CD1c-positive myeloid dendritic cell (primary cell): ENCODE data around the gene PLAGL2.
"Not testable (repeated sequence)": the region's sequence is repeated elsewhere in the genome, so short reads cannot be mapped to it uniquely, and the experiment has no call there.

Source experiments
- DNase-seq: peaks from one replicate; pipeline ENCODE4 v3.0.0-alpha.2; 2016; ENCODE audit errors: extremely low spot score

Gene PLAGL2

GRCh38 chr20:32184961-32185603 is 22.5 kb downstream of the PLAGL2 start:
- DNase-seq = no peak

GRCh38 chr20:32183947-32184635 is 23.5 kb downstream of the PLAGL2 start:
- DNase-seq = no peak

- DNase-seq = no peak
These were observed 25.9 kb downstream of the PLAGL2 start for GRCh38 chr20:32181606-32182005.

- no peak for DNase-seq
These were observed 27.6 kb downstream of the PLAGL2 start for GRCh38 chr20:32179934-32180333.

- DNase-seq = no peak
These were observed 28.0 kb downstream of the PLAGL2 start for GRCh38 chr20:32179515-32179914.

GRCh38 chr20:32177696-32178095 is 29.8 kb downstream of the PLAGL2 start:
- DNase-seq = not testable (repeated sequence)

- DNase-seq = no peak
These were observed 39.2 kb downstream of the PLAGL2 start for GRCh38 chr20:32168184-32168910.

GRCh38 chr20:32167552-32167951 is 40.0 kb downstream of the PLAGL2 start:
- DNase-seq = no peak

GRCh38 chr20:32165836-32166545 is 41.6 kb downstream of the PLAGL2 start:
- DNase-seq = no peak

- no peak for DNase-seq
These were observed 42.4 kb downstream of the PLAGL2 start for GRCh38 chr20:32164984-32165735.

- DNase-seq = no peak
These were observed 43.6 kb downstream of the PLAGL2 start for GRCh38 chr20:32163951-32164350.

- no peak for DNase-seq
These were observed 45.2 kb downstream of the PLAGL2 start for GRCh38 chr20:32162351-32162750.

GRCh38 chr20:32160341-32160740 is 47.2 kb downstream of the PLAGL2 start:
- no peak for DNase-seq

- DNase-seq = no peak
These were observed 47.7 kb downstream of the PLAGL2 start for GRCh38 chr20:32159766-32160221.

GRCh38 chr20:32158943-32159660 is 48.4 kb downstream of the PLAGL2 start:
- no peak for DNase-seq

GRCh38 chr20:32158351-32158750 is 49.2 kb downstream of the PLAGL2 start:
- DNase-seq = no peak

GRCh38 chr20:32157611-32158010 is 49.9 kb downstream of the PLAGL2 start:
- DNase-seq = no peak

- DNase-seq = peak; percentile 97
These were observed 52.2 kb downstream of the PLAGL2 start for GRCh38 chr20:32155017-32155981.

GRCh38 chr20:32153771-32154170 is 53.8 kb downstream of the PLAGL2 start:
- no peak for DNase-seq
